ENCODE measurements around the gene ZCCHC12.
"Not testable (repeated sequence)": the region's sequence is repeated elsewhere in the genome, so short reads cannot be mapped to it uniquely, and the experiment has no call there.

ZCCHC12 gene

DNA sequence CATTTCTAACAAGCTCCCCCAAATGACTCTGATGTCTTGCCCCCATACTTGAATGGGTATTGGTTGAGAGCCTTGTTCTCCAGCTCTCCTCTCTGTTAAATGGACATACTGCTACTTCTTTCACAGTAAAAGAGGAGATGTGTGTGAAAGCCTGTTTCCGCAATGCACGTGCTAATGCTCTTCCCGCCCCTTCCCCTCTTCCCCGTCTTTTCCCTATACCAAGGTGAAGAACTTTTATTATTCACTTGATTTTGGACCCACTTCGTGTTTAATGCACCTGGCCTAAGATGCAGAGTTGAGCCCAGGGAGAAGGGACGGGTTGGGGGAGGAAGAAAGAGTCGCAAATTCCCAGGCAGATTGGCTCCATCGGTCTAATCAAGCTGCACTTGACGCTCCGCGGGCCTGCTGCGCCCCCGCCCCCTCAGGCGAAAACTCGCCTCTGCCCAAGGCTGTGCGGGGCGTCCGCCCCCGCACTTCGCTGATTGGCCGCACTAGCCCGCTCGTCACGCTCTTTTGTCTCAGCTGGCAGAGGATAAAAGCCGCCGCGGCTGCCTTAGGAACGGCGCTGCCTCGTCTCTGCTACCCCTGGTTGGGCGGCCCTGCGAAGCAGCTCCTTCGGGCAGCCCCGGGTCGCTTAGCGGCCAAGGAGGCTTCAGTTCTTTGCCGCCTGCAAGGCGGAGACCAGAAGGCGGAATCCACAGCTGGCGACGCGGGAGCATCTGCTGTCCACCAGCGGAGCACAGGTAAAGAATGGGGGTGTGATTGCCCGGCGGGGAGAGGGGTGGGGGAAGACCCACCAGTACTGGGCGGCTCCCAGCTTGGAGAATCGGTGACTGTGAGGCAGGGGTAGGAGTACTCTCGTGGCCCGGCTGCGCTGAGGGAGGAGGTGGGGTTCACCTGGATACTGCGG, at the start of gene ZCCHC12:
Gene ZCCHC12 (plus strand): TSS at position 562 of the 910 bp plus-strand sequence. CDS start 1,421 bp downstream, outside the sequence.
- H3K36me3 ChIP-seq, result no peaks in the 10 kb centered on the region
- peaks cover 8 to 19% (median 13%) of the 10 kb centered on the region in 10 experiments; a peak in 18 of 20 replicates for H3K4me1 ChIP-seq
- H3K27me3 ChIP-seq, result peaks cover 26 to 49% (median 32%) of the 10 kb centered on the region in 11 experiments
- H3K4me2 ChIP-seq, result peak within 1 kb of the TSS; percentile 76 to 87 (median 82)
- peak within 1 kb of the TSS; percentile 35 to 64 (median 50) for H3K4me3 ChIP-seq
- peak within 1 kb of the TSS in 5 of 11 experiments; percentile 6 to 33 (median 19); a peak in 2 of 22 replicates for H3K9ac ChIP-seq
- no peak within 1 kb of the TSS for H3K27ac ChIP-seq
- TF ChIP-seq Cebpa-rat (IDR thresholded peaks at IDR 0.05), result no peak
- H3K9me3 ChIP-seq (replicated peaks in 1 of 11), result peaks cover 0 to 14% (median 6%) of the 10 kb centered on the region in 11 experiments; a peak in 6 of 22 replicates
- H4K20me1 ChIP-seq, result no peaks in the 10 kb centered on the region

DNA sequence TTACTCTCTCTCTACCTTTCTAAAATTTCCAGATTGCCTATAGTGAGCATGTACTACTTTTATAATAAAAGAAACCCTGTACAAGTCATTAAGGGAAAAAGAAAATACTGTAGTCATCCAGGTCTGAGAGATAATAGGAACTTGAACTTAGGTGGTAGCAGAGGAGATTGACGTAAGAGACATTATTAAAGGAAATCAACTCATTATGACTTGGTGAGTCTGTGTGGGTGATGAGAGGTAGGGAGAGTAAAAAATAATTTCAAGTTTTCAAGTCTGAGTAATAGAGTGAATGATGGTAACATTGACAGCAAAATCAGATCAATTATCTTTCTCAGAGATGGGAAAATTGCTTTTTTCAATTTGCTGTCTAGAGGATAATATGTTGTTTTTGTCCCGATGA, 44.0 kb upstream of the ZCCHC12 start:
- Histone ChIP-seq H3K36me3 (peaks cover 0 to 50% (median 0%) of the 10 kb centered on the region in 11 experiments; a peak in 4 of 22 replicates), H3K9ac (no peak overlapping the region), H3K9me3 (replicated peaks in 1 of 11) (no peaks in the 10 kb centered on the region), H3K27me3 (no peaks in the 10 kb centered on the region), H3K4me1 (no peaks in the 10 kb centered on the region), H3K4me2 (no peak overlapping the region), H4K20me1 (no peaks in the 10 kb centered on the region), H3K4me3 (no peak overlapping the region), H3K27ac (no peak overlapping the region)
- no peak for TF ChIP-seq Cebpa-rat (IDR thresholded peaks at IDR 0.05)

DNA sequence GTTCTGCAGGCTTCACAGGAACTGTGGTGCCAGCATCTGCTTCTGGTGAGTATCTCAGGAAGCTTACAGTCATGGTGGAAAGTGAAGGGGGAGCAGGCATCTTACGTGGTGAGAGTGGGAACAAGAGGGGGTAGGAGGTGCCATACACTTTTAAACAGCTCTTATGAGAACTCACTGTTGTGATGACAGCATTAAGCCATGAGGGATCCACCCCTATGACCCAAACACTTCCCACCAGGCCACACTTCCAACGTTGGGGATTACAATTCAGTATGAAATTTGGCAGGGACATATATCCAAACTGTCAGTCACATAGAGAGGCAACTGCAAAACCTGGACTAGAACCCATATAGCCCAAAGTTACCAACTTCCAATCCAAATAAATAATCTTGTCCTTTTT, 43.1 kb upstream of the ZCCHC12 start:
- H4K20me1 ChIP-seq, result no peaks in the 10 kb centered on the region
- no peak overlapping the region for H3K9ac ChIP-seq
- H3K36me3 ChIP-seq, result peaks cover 0 to 53% (median 0%) of the 10 kb centered on the region in 11 experiments; a peak in 4 of 22 replicates
- no peak overlapping the region for H3K27ac ChIP-seq
- no peak overlapping the region for H3K4me2 ChIP-seq
- no peak overlapping the region for H3K4me3 ChIP-seq
- no peaks in the 10 kb centered on the region for H3K4me1 ChIP-seq
- no peaks in the 10 kb centered on the region for H3K27me3 ChIP-seq
- no peak for TF ChIP-seq Cebpa-rat (IDR thresholded peaks at IDR 0.05)
- H3K9me3 ChIP-seq (replicated peaks in 1 of 11), result peaks cover 0 to 5% (median 0%) of the 10 kb centered on the region in 11 experiments; a peak in 2 of 22 replicates

DNA sequence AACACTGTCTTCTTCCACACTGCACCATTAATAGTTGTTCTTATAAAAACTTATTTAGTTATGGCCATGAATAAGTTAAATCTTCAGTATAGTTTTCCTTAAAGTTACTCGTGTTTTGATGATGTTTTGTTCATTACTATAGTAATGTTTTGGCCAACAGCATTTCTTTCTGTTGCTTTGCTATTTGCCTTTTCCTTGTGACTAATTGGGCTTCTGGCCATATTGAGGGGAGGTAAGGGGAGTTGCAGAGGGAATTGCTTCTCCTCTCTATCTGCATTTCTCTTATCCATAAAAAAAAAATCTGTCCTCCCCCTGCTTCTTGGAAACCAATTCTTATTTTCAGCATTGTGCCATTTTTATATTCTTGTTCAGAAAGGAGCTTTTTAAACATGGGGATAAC, 42.7 kb upstream of the ZCCHC12 start:
- Histone ChIP-seq H3K27ac (no peak overlapping the region), H3K4me1 (no peaks in the 10 kb centered on the region), H3K9me3 (replicated peaks in 1 of 11) (peaks cover 0 to 5% (median 0%) of the 10 kb centered on the region in 11 experiments; a peak in 4 of 22 replicates), H3K4me3 (no peak overlapping the region), H4K20me1 (no peaks in the 10 kb centered on the region), H3K9ac (no peak overlapping the region), H3K36me3 (peaks cover 0 to 53% (median 0%) of the 10 kb centered on the region in 11 experiments; a peak in 4 of 22 replicates), H3K27me3 (no peaks in the 10 kb centered on the region), H3K4me2 (no peak overlapping the region)
- no peak for TF ChIP-seq Cebpa-rat (IDR thresholded peaks at IDR 0.05)

DNA sequence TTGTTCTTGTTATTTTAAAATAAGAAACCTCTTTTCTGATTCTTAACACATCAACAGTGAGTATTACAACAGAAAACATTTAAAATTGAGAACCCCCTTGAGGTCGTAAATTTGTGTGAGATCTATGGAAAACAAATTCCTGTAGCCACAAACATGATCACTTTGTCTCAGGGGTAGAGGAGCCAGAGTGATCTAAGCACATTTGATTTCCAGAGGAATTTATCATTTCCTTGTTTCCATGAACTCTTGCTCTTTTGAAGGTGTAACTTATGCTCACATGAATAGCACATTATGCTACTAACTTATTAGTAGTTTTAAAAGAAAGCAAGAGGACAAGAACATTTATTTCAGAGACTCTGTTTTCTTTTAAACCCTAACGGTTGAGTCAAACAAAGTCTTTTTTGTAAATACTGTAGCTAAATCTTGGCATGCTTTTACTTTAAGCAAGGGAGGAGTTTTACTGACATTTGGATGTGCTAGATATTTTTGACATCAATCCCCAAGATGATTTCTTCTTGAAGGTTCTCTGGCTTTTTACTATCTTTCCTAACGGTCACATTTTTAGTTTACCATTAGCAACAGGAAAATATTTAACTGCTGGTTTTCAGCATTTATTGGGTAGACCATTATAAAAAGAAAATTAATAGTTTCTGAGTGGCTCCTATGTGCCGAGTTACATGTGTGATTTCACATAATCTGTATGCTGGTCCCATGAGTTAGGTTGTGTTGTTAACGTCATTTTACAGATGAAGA, 27.9 kb upstream of the ZCCHC12 start:
- Histone ChIP-seq H4K20me1 (no peaks in the 10 kb centered on the region), H3K4me1 (no peaks in the 10 kb centered on the region), H3K4me2 (no peak overlapping the region), H3K27ac (no peak overlapping the region), H3K36me3 (peaks cover 0 to 18% (median 0%) of the 10 kb centered on the region in 11 experiments; a peak in 3 of 22 replicates), H3K27me3 (no peaks in the 10 kb centered on the region), H3K4me3 (no peak overlapping the region), H3K9ac (no peak overlapping the region), H3K9me3 (replicated peaks in 1 of 11) (peaks cover 0 to 9% (median 0%) of the 10 kb centered on the region in 11 experiments; a peak in 4 of 22 replicates)
- no peak for TF ChIP-seq Cebpa-rat (IDR thresholded peaks at IDR 0.05)

DNA sequence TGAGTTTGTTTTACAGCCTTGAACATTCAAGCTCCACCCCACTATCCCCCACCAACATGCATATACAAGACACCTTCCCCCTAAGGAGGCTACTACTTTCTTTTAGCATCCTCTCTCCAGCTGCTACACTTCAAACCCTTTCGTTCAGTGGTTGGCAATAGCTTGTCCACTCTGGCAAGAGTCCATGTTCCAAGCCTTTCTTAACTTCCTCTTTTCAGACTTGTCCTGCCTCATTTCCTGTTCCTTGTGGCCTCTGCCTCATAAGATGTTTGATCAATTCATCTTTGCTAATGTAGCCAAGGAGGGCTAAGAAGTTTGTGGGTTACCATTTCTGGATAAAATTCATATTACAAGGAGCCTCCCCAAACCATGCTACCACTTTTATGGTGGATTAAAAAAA, 20.8 kb upstream of the ZCCHC12 start:
- H3K36me3 ChIP-seq, result no peaks in the 10 kb centered on the region; a peak in 1 of 22 replicates
- peak overlapping the region in 5 of 11 experiments; percentile 10 to 45 (median 39); a peak in 6 of 22 replicates for H3K4me2 ChIP-seq
- no peak for TF ChIP-seq Cebpa-rat (IDR thresholded peaks at IDR 0.05)
- H3K4me1 ChIP-seq, result peaks cover 0 to 28% (median 2%) of the 10 kb centered on the region in 10 experiments; a peak in 9 of 20 replicates
- H3K27me3 ChIP-seq, result no peaks in the 10 kb centered on the region
- H4K20me1 ChIP-seq, result no peaks in the 10 kb centered on the region
- no peak overlapping the region for H3K9ac ChIP-seq
- H3K4me3 ChIP-seq, result no peak overlapping the region
- no peak overlapping the region for H3K27ac ChIP-seq
- H3K9me3 ChIP-seq (replicated peaks in 1 of 11), result peaks cover 10 to 29% (median 18%) of the 10 kb centered on the region in 11 experiments; a peak in 21 of 22 replicates

DNA sequence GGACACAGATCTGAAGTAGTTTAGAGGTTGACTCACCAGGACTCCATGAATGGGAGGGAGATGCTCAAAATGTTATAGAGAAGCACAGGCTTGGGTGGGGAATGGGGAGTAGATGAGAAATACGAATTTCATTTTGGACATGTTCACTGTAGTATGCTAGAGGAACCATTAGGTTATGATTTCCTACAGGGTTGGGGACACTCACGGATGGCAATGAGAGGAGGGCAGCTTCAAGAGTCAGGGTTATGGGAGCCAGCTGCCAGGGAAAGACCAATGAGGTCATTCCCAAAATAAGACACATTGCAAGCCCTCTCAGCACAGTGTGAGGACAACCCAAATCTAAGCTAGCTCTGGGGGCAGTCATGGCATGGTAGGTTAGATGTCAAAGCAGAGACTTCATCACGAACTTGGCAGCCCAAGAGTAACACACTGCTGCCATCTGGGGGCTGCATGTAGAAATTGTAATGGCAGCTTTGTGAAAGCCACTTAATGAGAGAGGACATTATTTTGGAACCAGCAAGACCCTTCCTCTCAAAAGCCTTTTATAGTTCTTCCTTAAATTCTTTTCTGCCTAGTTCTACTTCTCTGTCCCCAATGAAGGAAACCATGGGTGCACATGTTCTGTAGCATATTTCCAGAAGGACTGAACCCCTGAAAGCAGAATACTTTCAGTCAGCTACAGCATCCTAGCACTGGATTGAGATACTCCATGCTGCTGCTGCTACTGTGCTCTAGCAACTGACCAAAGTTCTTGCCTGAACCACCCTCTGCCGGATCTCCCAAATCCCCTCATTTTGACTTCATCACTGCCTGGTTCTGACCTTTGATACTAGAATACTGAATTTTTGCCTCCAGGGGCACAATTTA, 16.2 kb upstream of the ZCCHC12 start:
- peaks cover 0 to 23% (median 2%) of the 10 kb centered on the region in 10 experiments; a peak in 9 of 20 replicates for H3K4me1 ChIP-seq
- no peak for TF ChIP-seq Cebpa-rat (IDR thresholded peaks at IDR 0.05)
- H3K36me3 ChIP-seq, result no peaks in the 10 kb centered on the region; a peak in 1 of 22 replicates
- H3K4me3 ChIP-seq, result no peak overlapping the region
- H3K9me3 ChIP-seq (replicated peaks in 1 of 11), result peaks cover 10 to 29% (median 17%) of the 10 kb centered on the region in 11 experiments; a peak in 21 of 22 replicates
- H4K20me1 ChIP-seq, result no peaks in the 10 kb centered on the region
- H3K27me3 ChIP-seq, result no peaks in the 10 kb centered on the region
- H3K9ac ChIP-seq, result no peak overlapping the region
- H3K4me2 ChIP-seq, result no peak overlapping the region
- no peak overlapping the region for H3K27ac ChIP-seq

DNA sequence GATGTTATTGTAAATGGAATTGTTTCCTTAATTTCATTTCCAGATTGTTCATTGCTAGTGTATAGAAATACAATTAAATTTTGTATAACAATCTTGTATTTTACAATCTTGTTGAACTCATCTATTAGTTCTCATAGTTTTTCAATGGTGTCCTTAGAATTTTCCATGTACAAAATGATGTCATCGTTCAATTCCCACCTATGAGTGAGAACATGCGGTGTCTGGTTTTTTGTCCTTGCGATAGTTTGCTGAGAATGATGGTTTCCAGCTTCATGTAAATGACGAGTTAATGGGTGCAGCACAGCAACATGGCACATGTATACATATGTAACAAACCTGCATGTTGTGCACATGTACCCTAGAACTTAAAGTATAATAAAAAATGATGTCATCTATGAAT, 6.4 kb upstream of the ZCCHC12 start:
- not testable (repeated sequence) for H3K36me3 ChIP-seq, H3K4me3 ChIP-seq, H3K27ac ChIP-seq

More for the DNA sequence above, 6.4 kb upstream of the ZCCHC12 start:
- H3K27me3 ChIP-seq; H3K9me3 ChIP-seq (replicated peaks in 1 of 11); H3K4me1 ChIP-seq; H3K9ac ChIP-seq; H3K4me2 ChIP-seq; H4K20me1 ChIP-seq: not testable (repeated sequence)
